ENCODE data around the gene OR1N1.
"Not testable (repeated sequence)": the region's sequence is repeated elsewhere in the genome, so short reads cannot be mapped to it uniquely, and the experiment has no call there.

OR1N1 gene

DNA sequence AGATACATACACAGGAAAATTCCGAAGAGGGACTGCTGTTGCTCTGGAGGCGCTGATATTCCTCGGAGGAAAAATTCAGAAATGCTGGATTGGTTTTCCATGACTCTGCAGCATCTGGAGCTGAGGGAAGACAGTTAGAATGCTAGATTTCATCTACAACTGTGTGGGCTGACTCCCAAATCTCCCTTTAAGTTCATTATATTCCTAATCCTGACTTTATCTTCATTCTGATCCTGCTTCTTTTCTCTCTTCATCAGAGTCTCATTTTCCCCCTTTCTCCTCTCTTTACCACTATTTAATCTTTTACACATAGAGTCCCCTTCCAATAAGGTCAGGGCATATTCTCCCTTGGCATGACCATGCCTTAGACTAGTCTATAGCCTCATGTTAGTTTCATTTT lies at the start of gene OR1N1:
Gene OR1N1, minus strand, starts transcription at position 101 of the 400 bp plus-strand sequence. Its CDS starts 0 bp downstream, at position 101.
- DNase-seq, result no peak

- no peak for DNase-seq
Measured at GRCh38 chr9:122572456-122572855, 45.4 kb upstream of the OR1N1 start.

- no peak for DNase-seq
Measured at GRCh38 chr9:122567901-122568300, 40.8 kb upstream of the OR1N1 start.

DNA sequence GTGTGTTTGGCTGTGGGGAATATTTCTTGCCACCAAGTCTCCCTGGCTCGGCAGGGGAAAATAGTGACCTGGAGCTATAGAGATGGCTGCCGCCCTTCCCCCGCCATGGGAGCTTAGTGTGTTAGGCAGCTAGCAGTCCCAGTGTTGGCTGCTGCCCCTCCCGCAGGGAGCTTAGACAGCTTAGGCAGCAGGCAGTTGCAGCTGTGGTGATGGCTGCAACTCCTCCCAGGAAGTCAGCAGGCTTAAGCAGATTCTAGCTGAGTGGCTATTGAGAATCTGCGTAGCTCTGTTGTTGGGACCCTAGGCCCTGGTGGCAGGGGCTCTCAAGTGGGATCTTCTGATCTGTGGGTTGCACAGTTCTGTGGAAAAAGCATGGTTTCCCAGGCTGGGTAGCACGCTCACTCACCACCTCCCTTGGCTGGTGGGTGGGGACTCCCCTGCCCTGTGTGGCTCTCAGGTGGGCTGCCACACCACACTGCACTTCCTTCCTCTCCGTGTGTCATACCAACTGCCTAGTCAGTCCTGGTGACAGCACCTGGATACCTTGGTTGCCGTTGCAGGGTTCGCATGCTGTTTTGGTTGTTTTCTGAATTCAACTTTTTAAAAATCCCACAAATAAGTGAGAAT lies 35.2 kb upstream of the OR1N1 start:
- DNase-seq, result no peak

DNA sequence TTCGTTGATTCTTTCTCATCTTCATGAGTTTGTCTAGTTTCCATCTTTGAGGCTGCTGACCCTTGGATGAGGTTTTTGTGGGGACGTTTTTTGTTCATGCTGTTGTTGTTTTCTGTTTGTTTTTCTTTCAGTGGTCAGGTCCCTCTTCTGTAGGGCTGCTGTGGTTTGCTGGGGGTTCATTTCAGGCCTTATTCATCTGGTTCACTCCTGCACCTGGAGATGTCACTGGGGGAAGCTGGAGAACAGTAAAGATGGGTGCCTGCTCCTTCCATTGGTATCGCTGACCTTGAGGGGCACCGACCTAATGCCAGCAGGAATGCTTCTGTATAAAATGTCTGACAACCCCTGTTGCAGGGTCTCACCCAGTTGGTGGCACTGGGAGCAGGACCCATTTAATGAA lies 34.4 kb upstream of the OR1N1 start:
- no peak for DNase-seq

DNA sequence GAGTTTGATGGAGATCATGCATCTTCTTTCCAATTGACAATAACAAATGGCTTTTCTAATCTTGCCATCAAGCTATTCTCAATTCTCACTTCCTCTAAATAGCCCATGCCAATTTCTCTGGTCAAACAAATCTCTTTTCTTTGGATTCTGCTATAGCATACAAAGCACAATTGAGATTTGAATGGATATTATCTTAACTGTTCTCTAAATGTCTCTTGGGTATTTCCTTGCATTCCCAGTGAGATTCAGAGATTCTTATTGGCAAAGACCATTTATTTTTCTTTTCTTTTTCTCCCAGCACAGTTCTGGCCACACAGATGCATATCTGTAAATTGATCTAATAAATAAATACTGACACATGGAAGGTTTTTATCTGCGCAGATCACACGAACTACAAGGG lies 25.7 kb upstream of the OR1N1 start, which contains the start of gene OR1N2:
Gene OR1N2, plus strand, starts transcription at position 301 of the 400 bp plus-strand sequence. CDS start 100 bp downstream, outside the sequence.
- DNase-seq, result no peak

GRCh38 chr9:122551371-122551770 lies 24.3 kb upstream of the OR1N1 start:
- DNase-seq, result no peak

- DNase-seq, result no peak
Measured at GRCh38 chr9:122546196-122546595, 19.1 kb upstream of the OR1N1 start.

- no peak for DNase-seq
Measured at GRCh38 chr9:122538757-122539156, 11.7 kb upstream of the OR1N1 start.

DNA sequence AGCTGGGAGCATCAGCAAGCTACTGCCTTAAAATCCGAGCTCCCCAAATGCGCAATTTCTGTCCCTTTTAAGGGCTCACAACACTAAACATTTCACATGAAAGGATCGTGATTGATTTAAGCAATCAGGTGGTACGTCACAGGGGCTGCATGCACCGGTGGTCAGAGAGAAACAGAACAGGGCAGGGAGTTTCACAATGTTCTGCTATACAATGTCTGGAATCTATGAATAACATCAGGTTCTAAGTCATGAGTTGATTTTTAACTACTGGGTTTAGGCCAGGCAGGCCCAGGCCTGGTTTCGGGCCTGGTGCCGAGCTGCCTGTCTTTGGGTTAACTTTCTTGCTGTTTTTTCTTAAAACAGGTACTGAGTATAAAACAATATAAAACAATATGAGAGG lies 10.0 kb upstream of the OR1N1 start:
- DNase-seq, result not testable (repeated sequence)

DNA sequence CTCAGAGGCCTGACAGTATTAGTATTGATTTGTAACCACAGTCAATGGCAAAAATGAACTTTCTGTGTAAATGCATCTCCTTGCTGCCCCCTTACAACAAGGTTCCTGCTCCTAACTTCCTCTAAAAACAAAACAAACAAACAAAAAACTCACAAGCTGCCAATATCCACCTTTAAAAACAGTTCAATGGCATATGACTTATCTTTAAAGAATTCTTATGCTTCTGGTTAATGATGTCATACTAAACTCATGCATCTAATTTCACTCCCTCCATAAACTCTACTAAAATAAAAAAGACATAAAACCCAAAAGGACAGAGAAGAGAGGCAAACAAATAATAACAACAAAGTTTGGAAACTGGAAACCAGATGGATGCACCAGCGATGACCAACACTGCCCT lies 9.0 kb upstream of the OR1N1 start:
- no peak for DNase-seq

GRCh38 chr9:122531157-122531556 lies 4.1 kb upstream of the OR1N1 start:
- not testable (repeated sequence) for DNase-seq

GRCh38 chr9:122526602-122527001 lies 491 bp downstream of the OR1N1 start:
- DNase-seq, result no peak

- DNase-seq, result no peak
Measured at GRCh38 chr9:122519376-122519775, 7.7 kb downstream of the OR1N1 start.

DNA sequence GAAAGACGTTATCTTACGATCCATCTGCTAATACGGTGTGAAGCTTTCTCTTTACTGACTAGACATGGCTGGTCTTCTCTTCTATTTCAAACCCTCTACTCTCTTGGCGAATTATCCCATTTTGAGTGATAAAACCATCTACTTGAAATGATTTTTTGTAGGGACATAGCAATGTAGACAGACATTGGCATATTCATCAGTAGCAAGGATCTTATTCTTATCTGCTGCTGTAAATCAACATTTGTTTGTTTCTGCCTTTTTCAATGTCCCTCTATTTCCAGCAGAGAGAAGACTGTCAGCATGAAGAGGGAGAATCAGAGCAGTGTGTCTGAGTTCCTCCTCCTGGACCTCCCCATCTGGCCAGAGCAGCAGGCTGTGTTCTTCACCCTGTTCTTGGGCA lies 8.3 kb downstream of the OR1N1 start, which contains the start of gene OR1J4:
Gene OR1J4, plus strand, starts transcription at position 301 of the 400 bp plus-strand sequence. Its CDS starts 0 bp downstream, at position 301.
- DNase-seq, result no peak

- DNase-seq, result no peak
Measured at GRCh38 chr9:122518226-122518625, 8.9 kb downstream of the OR1N1 start.

GRCh38 chr9:122510502-122510901 lies 16.6 kb downstream of the OR1N1 start, which contains the start of gene OR1J2:
OR1J2 (plus strand) TSS chr9:122510802; CDS start chr9:122510802, 0 bp downstream.
- DNase-seq, result no peak

GRCh38 chr9:122506964-122507363 lies 20.1 kb downstream of the OR1N1 start:
- no peak for DNase-seq

- DNase-seq, result no peak
Measured at GRCh38 chr9:122498883-122499288, 28.2 kb downstream of the OR1N1 start.

- no peak for DNase-seq
Measured at GRCh38 chr9:122479062-122479461, 48.0 kb downstream of the OR1N1 start.

DNA sequence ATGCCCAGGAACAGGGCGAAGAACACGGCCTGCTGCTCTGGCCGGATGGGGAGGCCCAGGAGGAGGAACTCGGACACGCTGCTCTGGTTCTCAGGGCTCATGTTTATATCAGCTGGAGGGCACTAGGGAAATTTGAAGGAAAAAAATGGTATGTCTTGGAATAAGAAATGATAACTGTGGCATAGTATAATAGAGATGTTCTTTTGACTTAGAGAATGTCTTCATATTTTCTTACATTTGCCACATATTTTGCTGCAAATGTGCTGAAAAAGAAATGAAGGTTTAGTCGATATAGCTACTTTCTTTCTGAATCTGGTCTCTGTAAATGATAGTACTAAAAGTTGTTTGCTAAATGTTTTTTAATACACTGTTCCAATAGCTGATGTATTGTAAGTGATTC lies 49.3 kb downstream of the OR1N1 start, which contains the start of gene OR1J1:
Gene OR1J1, minus strand, starts transcription at position 101 of the 400 bp plus-strand sequence. Its CDS starts 0 bp downstream, at position 101.
- no peak for DNase-seq

GRCh38 chr9:122477346-122477745 lies 49.7 kb downstream of the OR1N1 start:
- DNase-seq, result no peak

All from left hindlimb (tissue), 1 donor.